Activated naive CD4-positive, alpha-beta T cell treated with Interleukin-2 at 50 U/mL for 16 hours (primary cell): ENCODE results near the gene RPS27.
"Not testable (repeated sequence)": the region's sequence is repeated elsewhere in the genome, so short reads cannot be mapped to it uniquely, and the experiment has no call there.

Source experiments
- DNase-seq: peaks from one replicate; pipeline ENCODE4 v3.0.0-alpha.2; 2020

The RPS27 gene

DNA sequence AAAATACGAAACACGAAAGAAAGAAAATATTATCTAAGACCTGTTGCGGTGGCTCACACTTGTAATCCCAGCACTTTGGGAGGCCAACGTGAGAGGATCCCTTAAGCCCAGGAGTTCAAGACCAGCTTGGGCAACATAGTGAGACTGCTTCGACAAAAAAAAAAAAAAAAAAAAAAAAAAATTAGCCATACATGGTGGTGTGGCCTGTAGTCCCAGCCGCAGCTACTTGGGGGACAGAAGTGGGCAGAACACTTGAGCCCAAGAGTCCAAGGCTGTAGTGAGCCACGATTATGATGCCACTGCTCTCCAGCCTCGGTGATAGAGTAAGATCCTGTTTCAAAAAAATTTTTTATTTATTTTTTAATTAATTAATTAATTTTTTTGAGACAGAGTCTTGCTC is 2.9 kb upstream of the RPS27 start:
- no peak for DNase-seq

GRCh38 chr1:153991151-153991630 is 629 bp downstream of the RPS27 start:
- DNase-seq: no peak

GRCh38 chr1:153991806-153992205 is 1.2 kb downstream of the RPS27 start:
- no peak for DNase-seq

DNA sequence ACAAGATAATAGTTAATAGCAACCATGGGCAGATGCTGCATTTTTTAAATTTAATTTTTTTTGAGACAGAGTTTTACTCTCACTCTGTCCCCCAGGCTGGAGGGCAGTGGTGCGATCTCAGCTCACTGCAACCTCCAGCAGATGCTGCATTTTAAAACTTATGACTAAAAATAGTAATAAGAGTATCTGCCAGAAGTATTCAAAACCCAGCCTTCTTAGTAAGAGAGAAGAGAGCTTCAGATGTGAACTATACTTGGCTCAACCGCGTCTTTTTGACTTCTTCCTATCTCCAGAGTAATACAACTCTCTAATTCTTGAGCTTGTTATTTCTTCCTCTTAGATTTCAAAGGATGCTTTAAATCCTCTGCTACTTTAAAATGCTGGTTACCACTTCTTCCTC is 4.6 kb downstream of the RPS27 start:
- no peak for DNase-seq

DNA sequence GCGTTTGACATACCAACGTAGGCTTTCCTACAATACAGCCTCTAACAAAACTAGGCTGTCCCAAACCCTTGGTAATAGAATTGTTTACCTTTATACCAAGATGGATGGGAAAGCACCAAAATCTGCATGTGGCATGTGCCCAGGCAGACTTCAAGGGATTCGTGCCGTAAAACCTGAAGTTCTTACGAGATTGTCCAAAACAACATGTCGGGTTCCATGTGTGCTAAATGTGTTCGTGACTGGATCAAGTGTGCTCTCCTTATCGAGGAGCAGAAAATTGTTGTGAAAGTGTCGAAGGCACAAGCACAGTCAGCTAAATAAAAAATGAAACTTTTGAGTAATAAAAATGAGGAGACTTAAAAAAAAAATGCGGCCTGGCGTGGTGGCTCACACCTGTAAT is 5.1 kb downstream of the RPS27 start:
- no peak for DNase-seq

GRCh38 chr1:153996882-153997281 is 6.3 kb downstream of the RPS27 start:
- not testable (repeated sequence) for DNase-seq

DNA sequence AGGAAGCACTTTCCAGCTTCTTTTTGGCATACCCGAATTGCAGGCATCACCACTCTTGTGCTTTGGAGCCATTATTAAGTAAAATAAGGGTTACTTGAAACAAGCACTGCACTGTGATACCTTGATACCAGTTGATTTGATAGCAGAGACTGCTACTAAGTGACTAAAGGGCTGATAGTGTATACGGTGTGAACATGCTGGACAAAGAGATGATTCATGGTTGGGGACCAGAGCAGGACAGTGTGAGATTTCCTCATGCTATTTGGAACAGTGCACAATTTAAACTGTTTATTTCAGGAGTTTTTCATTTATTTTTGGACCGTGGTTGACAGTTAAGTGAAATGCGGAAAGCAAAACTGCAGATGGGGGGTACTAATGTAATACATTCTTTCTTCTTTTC is 9.9 kb downstream of the RPS27 start:
- no peak for DNase-seq

GRCh38 chr1:154006136-154006535 is 15.6 kb downstream of the RPS27 start:
- no peak for DNase-seq

- DNase-seq: no peak
Observed at GRCh38 chr1:154012129-154012528, 21.6 kb downstream of the RPS27 start.

DNA sequence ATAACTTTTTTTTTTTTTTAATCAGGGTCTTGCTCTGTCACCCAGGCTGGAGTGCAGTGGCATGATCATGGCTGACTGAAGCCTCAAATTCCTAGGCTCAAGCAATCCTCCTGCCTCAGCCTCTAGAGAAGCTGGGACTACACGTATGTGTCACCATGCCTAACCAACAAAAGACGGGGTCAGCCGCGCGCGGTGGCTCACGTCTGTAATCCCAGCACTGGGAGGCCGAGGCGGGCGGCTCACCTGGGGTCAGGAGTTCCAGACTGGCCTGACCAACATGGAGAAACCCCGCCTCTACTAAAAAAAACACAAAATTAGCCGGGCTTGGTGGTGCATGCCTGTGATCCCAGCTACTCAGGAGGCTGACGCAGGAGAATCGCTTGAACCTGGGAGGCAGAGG is 22.0 kb downstream of the RPS27 start:
- DNase-seq: not testable (repeated sequence)

DNA sequence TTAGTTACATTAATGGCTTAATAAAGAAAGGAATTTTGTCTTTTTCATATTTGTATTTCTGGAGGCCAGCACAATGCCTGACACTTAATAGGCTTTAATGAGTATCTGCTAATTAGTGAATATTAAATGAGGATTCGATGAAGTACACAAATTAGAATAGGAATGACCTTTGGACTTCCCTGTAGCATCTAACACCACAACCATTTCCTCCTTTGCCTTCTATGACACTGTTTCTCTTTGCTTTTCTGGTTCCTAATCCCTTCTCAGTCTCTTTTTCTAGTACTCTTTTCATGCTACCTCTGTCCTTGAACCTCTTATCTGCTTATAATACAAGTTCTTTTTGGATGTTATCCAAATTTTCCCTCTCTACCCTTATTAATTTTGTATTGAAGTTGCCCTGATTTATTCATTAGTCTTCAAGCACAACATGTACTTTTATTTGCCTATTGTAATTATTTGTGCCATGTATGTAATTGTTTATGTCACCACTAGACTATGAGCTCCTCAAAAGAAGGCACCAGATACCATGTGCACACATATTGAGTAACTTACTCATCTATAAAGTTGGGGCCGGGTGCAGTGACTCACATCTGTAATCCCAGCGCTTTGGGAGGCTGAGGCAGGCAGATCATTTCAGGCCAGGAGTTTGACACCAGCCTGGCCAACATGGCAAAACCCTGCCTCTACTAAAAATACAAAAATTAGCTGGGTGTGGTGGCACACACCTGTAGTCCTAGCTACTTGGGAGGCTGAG is 23.8 kb downstream of the RPS27 start:
- no peak for DNase-seq

GRCh38 chr1:154019269-154019668 is 28.7 kb downstream of the RPS27 start:
- no peak for DNase-seq

GRCh38 chr1:154019940-154020339 is 29.4 kb downstream of the RPS27 start:
- no peak for DNase-seq

DNA sequence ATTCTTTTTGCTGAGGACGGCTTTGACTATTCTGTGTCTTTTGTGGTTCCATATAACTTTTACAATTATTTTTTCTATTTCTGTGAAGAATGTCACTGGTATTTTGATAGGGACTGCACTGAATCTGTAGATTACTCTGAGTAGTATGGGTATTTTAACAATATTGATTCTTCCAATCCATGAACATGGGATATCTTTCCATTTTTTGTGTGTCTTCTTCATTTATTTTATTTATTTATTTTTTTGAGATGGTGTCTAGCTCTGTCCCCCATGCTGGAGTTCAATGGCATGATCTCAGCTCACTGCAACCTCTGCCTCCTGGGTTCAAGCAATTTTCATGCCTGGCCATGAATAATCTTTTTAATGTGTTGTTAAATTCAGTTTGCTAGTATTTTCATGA is 43.1 kb downstream of the RPS27 start:
- DNase-seq: not testable (repeated sequence)
